Measurements from ENCODE around the gene CYTH1.

Gene CYTH1

DNA sequence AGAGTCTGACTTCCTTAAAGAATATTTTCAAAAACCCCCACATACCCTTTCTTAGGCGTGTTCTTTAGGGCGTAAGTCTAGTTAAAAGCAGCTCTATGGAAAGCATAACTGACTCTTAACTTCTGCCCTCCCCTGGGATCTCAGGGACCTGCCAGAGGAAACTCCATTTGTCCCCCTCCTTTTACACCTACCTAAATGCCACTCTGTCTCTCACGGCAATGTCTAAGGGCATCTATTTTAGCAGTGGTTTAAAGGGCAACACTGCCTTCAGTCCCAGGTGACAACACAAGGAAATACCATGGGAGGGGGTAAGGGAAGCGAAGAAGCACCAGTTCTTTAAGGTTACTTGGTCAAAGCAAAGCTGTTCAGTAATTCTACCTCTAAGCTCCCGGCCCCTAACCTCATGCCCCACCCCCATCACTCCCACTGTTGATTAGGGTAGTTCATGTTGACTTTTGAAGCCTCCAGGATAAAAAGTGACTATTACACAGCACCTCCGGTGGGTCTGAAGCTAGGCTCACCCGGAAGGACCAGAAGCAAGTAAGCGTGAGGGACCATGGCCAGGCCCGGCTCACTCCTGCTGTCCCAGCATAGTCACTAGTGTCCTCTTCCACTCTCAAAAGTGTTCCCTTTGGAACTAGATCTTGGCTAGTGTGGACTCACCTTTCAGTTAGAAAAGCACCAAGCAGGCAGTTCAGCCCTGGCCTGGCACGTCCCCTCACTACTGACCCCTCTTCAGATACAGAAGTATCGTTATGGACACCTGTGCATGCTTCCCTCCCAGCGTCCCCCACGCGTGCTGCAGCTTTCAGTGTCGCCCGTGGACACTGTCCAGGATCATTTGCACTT is 47.1 kb downstream of the CYTH1 start:
- TF ChIP-seq, protein P1, sequence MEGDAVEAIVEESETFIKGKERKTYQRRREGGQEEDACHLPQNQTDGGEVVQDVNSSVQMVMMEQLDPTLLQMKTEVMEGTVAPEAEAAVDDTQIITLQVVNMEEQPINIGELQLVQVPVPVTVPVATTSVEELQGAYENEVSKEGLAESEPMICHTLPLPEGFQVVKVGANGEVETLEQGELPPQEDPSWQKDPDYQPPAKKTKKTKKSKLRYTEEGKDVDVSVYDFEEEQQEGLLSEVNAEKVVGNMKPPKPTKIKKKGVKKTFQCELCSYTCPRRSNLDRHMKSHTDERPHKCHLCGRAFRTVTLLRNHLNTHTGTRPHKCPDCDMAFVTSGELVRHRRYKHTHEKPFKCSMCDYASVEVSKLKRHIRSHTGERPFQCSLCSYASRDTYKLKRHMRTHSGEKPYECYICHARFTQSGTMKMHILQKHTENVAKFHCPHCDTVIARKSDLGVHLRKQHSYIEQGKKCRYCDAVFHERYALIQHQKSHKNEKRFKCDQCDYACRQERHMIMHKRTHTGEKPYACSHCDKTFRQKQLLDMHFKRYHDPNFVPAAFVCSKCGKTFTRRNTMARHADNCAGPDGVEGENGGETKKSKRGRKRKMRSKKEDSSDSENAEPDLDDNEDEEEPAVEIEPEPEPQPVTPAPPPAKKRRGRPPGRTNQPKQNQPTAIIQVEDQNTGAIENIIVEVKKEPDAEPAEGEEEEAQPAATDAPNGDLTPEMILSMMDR (IDR thresholded peaks at IDR 0.05; ENCODE audit: low read depth, low read length, missing control alignments), result no peak
- H3K4me3 ChIP-seq (replicated peaks; ENCODE audit: low read depth, low read length), result no peak overlapping the region
- no peak for DNase-seq (ENCODE audit: extremely low read depth, low read depth)

DNA sequence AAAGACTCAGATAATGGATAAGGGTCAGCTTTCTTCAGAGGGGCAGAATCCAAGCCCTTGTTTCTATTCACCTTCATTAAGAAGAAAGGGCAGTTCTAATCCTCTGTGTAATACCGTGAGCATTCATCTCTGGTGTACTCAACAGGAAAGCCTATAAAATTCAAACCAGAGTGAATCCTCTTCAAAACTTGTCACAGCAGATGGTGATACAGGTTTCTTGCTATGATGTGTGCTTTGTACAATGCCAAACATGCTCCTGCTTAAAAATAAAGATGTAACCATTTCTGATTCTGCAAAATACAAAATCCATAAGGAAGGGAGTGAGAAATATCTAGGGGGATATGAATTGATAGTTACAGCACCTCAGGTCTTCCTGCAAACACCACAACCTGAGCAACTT is 49.7 kb downstream of the CYTH1 start:
- TF ChIP-seq, protein P1 (IDR thresholded peaks at IDR 0.05; ENCODE audit: low read depth, low read length, missing control alignments), result no peak
- H3K4me3 ChIP-seq (replicated peaks; ENCODE audit: low read depth, low read length), result no peak overlapping the region
- DNase-seq (ENCODE audit: extremely low read depth, low read depth), result no peak

DNA sequence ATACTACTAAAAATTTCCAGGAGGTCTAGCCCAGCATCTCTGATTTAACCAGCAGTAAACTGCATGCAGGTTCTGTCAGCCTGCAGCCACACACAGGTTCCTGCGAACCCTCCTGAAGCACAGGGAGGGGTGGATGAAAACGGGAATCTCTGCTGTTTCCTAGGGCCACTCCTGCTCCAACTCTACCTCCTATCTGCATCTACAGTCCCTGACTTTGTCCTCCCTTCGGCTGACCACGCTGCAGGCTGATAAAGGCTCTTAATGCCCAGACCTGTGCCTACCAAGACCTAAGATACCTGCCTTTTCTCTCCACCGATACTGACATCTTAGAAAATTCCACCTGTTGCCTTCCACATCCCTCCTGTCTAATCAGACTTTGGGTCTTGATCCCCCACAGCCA is 50.2 kb downstream of the CYTH1 start:
- TF ChIP-seq, protein P1 (IDR thresholded peaks at IDR 0.05; ENCODE audit: low read depth, low read length, missing control alignments), result no peak
- no peak for DNase-seq (ENCODE audit: extremely low read depth, low read depth)
- no peak overlapping the region for H3K4me3 ChIP-seq (replicated peaks; ENCODE audit: low read depth, low read length)

DNA sequence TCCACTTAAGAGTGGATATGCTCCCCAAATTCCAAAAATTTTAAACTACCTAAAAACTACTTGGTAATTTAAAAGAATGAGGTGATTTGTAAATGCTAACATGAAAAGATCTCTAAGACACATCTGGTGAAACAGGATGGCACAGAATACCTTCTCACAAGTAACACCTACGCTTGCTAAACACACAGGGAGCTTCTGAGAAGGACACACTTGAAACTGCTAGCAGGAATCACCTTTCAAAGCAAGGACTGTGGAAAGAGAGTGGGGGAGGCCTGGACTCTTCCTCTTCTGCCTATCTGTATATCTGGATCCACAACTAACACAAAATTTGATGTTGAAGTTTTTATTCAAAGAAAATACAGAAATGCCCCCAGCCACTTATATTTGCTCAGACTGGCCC is 52.4 kb downstream of the CYTH1 start:
- TF ChIP-seq, protein P1 (IDR thresholded peaks at IDR 0.05; ENCODE audit: low read depth, low read length, missing control alignments), result no peak
- H3K4me3 ChIP-seq (replicated peaks; ENCODE audit: low read depth, low read length), result no peak overlapping the region
- no peak for DNase-seq (ENCODE audit: extremely low read depth, low read depth)

DNA sequence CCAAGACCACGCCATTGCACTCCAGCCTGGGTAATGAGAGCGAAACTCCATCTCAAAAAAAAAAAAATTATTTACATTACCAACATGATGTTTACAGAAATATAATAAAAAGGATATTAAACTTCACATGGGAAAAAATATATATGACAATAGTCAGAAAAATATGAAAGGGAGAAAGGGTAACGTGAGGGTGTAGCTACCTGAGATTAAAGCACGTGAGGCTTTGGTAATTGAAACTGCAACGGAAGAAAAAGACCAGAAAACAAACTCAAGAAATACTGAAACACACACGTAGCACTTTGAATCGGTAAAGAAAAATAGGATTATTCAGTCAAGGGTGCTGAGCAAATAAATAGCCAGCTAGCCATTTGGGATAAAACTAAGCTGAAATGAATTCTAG is 53.6 kb downstream of the CYTH1 start:
- no peak for DNase-seq (ENCODE audit: extremely low read depth, low read depth)
- TF ChIP-seq, protein P1 (IDR thresholded peaks at IDR 0.05; ENCODE audit: low read depth, low read length, missing control alignments), result no peak
- H3K4me3 ChIP-seq (replicated peaks; ENCODE audit: low read depth, low read length), result no peak overlapping the region

DNA sequence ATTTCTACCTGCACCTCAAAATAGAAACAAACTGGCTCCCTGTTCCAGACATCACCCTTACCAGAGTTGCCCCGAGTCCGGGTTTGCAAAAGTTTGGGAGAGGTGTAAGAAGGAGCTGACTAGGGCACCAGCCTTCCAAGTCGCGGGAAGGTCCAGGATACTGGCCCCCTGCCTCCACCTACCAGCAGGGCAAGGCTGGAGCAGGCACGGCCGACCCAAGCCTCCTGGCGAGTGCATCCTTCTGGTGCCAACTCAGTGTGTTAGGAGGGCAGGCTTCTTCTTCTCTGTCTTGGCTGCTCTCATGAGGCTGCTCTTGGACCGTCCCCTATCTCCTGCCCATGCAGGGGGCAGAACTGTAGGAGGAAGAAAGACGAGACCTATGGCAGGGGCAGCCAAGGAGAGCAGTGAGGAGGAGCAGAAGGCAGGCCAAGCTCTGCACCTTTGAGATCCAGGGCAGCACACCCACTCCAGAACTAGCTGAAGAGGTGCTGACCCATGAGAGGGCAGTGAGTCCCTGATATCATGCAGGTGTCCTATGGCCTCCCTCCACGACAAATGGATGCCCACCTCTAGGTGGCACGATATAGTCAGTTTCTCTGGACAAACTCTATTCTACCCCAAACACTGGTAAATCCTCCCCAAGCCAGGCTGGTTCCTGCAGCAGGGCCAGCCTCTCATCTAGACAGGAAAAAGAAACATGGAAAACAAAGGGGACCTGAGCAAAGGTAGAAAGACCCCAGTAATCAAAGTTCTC is 54.4 kb downstream of the CYTH1 start:
- DNase-seq (ENCODE audit: extremely low read depth, low read depth), result no peak
- H3K4me3 ChIP-seq (replicated peaks; ENCODE audit: low read depth, low read length), result no peak overlapping the region
- TF ChIP-seq, protein P1 (IDR thresholded peaks at IDR 0.05; ENCODE audit: low read depth, low read length, missing control alignments), result no peak
